ENCODE measurements around the gene SLC19A1.

DNA sequence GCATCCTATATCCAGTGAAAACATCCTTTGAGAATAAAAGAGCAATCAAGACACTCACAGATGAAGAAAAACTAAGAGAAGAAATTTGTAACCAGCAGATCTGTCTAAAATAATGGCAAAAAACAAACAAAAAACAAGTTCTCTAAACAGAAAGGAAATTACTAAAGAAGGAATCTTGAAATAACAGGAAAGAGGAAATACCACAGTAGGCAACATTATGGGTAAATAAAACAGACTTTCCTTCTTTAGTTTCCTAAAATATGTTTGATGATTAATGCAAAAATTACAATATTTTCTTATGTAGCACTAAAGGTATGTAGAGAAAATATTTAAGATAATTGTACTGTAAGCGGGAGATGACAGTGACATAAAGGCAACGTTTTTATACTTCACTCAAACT is 23.5 kb downstream of the SLC19A1 start:
- TF ChIP-seq, protein P1, sequence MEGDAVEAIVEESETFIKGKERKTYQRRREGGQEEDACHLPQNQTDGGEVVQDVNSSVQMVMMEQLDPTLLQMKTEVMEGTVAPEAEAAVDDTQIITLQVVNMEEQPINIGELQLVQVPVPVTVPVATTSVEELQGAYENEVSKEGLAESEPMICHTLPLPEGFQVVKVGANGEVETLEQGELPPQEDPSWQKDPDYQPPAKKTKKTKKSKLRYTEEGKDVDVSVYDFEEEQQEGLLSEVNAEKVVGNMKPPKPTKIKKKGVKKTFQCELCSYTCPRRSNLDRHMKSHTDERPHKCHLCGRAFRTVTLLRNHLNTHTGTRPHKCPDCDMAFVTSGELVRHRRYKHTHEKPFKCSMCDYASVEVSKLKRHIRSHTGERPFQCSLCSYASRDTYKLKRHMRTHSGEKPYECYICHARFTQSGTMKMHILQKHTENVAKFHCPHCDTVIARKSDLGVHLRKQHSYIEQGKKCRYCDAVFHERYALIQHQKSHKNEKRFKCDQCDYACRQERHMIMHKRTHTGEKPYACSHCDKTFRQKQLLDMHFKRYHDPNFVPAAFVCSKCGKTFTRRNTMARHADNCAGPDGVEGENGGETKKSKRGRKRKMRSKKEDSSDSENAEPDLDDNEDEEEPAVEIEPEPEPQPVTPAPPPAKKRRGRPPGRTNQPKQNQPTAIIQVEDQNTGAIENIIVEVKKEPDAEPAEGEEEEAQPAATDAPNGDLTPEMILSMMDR (IDR thresholded peaks at IDR 0.05), result no peak
- no peak for TF ChIP-seq POLR2A (IDR thresholded peaks at IDR 0.05)
